GM19099 (cell line): Measurements from ENCODE around the gene THRAP3.
A peak's percentile ranks its signal among the peaks of the same experiment; 100 is the strongest.

ENCODE experiments used
- POLR2A ChIP-seq: IDR thresholded peaks from 3 replicates; pipeline ENCODE4 v1.6.1; 2011; ENCODE audit warnings: low read depth; ENCODE audit not compliant: insufficient read length; ENCODE audit errors: extremely low read depth

Gene THRAP3

GRCh38 chr1:36199934-36200741 is 24.1 kb upstream of the THRAP3 start:
- no peak for TF ChIP-seq POLR2A

GRCh38 chr1:36203027-36203553 is 21.2 kb upstream of the THRAP3 start:
- no peak for TF ChIP-seq POLR2A

- no peak for TF ChIP-seq POLR2A
These were observed 20.5 kb upstream of the THRAP3 start for GRCh38 chr1:36203554-36204346.

- TF ChIP-seq POLR2A = no peak
These were observed 19.8 kb upstream of the THRAP3 start for GRCh38 chr1:36204347-36204909.

GRCh38 chr1:36206323-36206858 is 17.9 kb upstream of the THRAP3 start:
- no peak for TF ChIP-seq POLR2A

GRCh38 chr1:36207339-36207738 is 16.9 kb upstream of the THRAP3 start:
- TF ChIP-seq POLR2A = no peak

- no peak for TF ChIP-seq POLR2A
These were observed 15.1 kb upstream of the THRAP3 start for GRCh38 chr1:36208978-36209703.

GRCh38 chr1:36211307-36211706 is 12.9 kb upstream of the THRAP3 start:
- no peak for TF ChIP-seq POLR2A

GRCh38 chr1:36211841-36212240 is 12.4 kb upstream of the THRAP3 start:
- no peak for TF ChIP-seq POLR2A

- TF ChIP-seq POLR2A = no peak
These were observed 11.5 kb upstream of the THRAP3 start for GRCh38 chr1:36212782-36213181.

GRCh38 chr1:36217670-36218069 is 6.6 kb upstream of the THRAP3 start:
- TF ChIP-seq POLR2A = no peak

- no peak for TF ChIP-seq POLR2A
These were observed 1.5 kb upstream of the THRAP3 start for GRCh38 chr1:36222481-36223380.

GRCh38 chr1:36223381-36223995 is 755 bp upstream of the THRAP3 start:
- TF ChIP-seq POLR2A = peak; percentile 18
